ENCODE measurements around the gene SYTL3. TPM values are rescaled to one million over a fixed set of nuclear protein-coding genes. Genes with fewer than 3 reads are reported as not detected.

SYTL3 gene
- total and polyA plus RNA-seq, 4 donors = 2.0 to 4.6 (median 3.2) TPM

- 98% methylated on average over 5 of the region's 5 CpGs for WGBS (ENCODE audit: insufficient coverage)
- Histone ChIP-seq H3K27ac (ENCODE audit: low read depth, low read length) (no peak overlapping the region), H3K9me3 (ENCODE audit: control insufficient read depth, insufficient read depth, low read length) (no peaks in the 10 kb centered on the region), H3K4me1 (ENCODE audit: control insufficient read depth, insufficient read depth, low read length) (peaks cover 41% of the 10 kb centered on the region), H3K27me3 (ENCODE audit: control insufficient read depth, insufficient read depth, low read length) (no peaks in the 10 kb centered on the region), H3K4me3 (ENCODE audit: low read depth, low read length) (no peak overlapping the region), H3K36me3 (ENCODE audit: control insufficient read depth, insufficient read depth, low read length) (peaks cover 28% of the 10 kb centered on the region)
- DNase-seq (ENCODE audit: low read depth in 4 of 6, low spot score in 6 of 6) = no peak
Observed at GRCh38 chr6:158775832-158776231, 126.0 kb downstream of the SYTL3 start.

DNA sequence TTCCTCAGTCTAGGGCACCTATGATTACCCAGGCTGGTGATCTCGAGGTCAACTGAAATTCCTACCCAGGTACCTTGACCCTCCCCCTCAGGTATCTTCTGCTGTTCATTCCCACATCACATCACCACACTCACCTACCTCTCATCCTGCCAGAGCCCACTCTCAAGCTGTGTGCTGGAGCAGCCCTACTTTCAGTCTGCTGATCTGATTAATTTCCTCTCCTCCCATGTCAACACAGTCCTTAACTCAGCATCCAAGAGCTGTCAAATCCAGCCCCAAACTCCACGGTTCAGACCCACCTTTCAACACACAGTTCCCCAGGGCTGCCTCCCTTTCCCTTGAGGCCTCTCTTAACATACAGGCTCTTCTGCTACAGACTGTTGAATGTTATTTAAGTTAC, 126.9 kb downstream of the SYTL3 start:
- Histone ChIP-seq H3K36me3 (ENCODE audit: control insufficient read depth, insufficient read depth, low read length) (peaks cover 25% of the 10 kb centered on the region), H3K9me3 (ENCODE audit: control insufficient read depth, insufficient read depth, low read length) (no peaks in the 10 kb centered on the region), H3K4me3 (ENCODE audit: low read depth, low read length) (no peak overlapping the region), H3K4me1 (ENCODE audit: control insufficient read depth, insufficient read depth, low read length) (peaks cover 32% of the 10 kb centered on the region), H3K27me3 (ENCODE audit: control insufficient read depth, insufficient read depth, low read length) (no peaks in the 10 kb centered on the region), H3K27ac (ENCODE audit: low read depth, low read length) (no peak overlapping the region)
- DNase-seq (ENCODE audit: low read depth in 4 of 6, low spot score in 6 of 6) = no peak
- 89% methylated on average over 1 of the region's 2 CpGs for WGBS (ENCODE audit: insufficient coverage)

DNA sequence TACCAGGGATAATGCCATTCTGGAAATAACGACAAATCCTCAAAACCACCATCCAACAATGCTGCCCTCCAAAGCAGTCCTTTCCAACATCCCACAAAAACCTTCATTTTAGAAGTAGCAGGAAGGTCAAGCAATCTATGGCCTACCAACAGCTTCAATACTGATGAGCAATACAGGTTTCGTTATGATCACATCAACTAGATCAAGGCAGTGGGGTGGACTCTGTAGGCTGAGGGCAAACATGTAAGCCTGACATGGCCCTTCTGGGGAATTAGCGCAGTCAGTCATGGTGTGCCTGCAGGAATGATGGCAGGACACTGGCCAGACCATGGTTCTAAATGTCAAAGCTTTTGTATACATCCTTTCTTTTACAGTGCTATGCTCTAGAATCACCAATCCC, 127.7 kb downstream of the SYTL3 start:
- no peaks in the 10 kb centered on the region for H3K9me3 ChIP-seq (ENCODE audit: control insufficient read depth, insufficient read depth, low read length)
- no peak overlapping the region for H3K4me3 ChIP-seq (ENCODE audit: low read depth, low read length)
- peaks cover 26% of the 10 kb centered on the region for H3K36me3 ChIP-seq (ENCODE audit: control insufficient read depth, insufficient read depth, low read length)
- peaks cover 25% of the 10 kb centered on the region for H3K4me1 ChIP-seq (ENCODE audit: control insufficient read depth, insufficient read depth, low read length)
- WGBS (ENCODE audit: insufficient coverage) = 97% methylated on average over 3 of the region's 3 CpGs
- no peak for DNase-seq (ENCODE audit: low read depth in 4 of 6, low spot score in 6 of 6)
- no peak overlapping the region for H3K27ac ChIP-seq (ENCODE audit: low read depth, low read length)
- H3K27me3 ChIP-seq (ENCODE audit: control insufficient read depth, insufficient read depth, low read length) = no peaks in the 10 kb centered on the region

GRCh38 chr6:158778005-158778527, 128.2 kb downstream of the SYTL3 start:
- Histone ChIP-seq H3K27ac (ENCODE audit: low read depth, low read length) (no peak overlapping the region), H3K36me3 (ENCODE audit: control insufficient read depth, insufficient read depth, low read length) (peaks cover 32% of the 10 kb centered on the region), H3K4me3 (ENCODE audit: low read depth, low read length) (no peak overlapping the region), H3K9me3 (ENCODE audit: control insufficient read depth, insufficient read depth, low read length) (no peaks in the 10 kb centered on the region), H3K27me3 (ENCODE audit: control insufficient read depth, insufficient read depth, low read length) (no peaks in the 10 kb centered on the region), H3K4me1 (ENCODE audit: control insufficient read depth, insufficient read depth, low read length) (peaks cover 20% of the 10 kb centered on the region)
- whole genome bisulfite sequencing (ENCODE audit: insufficient coverage) = 82% methylated on average over 4 of the region's 6 CpGs
- DNase-seq (ENCODE audit: low read depth in 4 of 6, low spot score in 6 of 6) = no peak

DNA sequence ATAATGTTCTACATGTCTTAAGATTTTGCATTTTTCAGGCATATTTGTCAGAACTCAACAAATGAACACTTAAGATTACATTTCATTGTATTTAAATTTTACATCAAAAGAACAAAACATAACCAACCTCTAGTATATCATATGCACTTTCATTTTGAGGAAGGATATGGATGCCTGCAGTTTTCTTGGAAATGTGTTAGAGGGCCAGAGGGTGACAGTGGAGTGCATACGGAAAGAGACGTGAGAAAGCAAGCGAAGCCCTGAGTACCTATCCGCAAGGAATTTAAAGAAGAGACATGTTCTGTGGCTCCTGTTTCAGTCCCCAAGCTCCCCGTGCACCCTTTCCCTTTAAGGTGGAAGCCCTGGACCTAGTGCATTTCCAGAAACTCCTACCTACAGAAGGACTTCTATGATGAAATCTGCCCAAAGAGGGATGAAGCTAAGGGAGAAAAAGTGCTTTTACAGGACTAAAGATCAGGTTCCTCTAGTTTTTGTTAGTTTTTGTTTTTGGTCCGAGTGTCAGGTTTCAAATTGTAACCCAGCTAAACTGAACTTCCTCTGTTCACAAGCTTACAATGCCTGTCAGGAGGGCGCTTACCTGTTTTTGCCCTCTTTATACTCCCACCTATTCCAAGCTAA, 130.5 kb downstream of the SYTL3 start:
- Histone ChIP-seq H3K36me3 (ENCODE audit: control insufficient read depth, insufficient read depth, low read length) (peaks cover 43% of the 10 kb centered on the region), H3K4me1 (ENCODE audit: control insufficient read depth, insufficient read depth, low read length) (peaks cover 3% of the 10 kb centered on the region), H3K27ac (ENCODE audit: low read depth, low read length) (no peak overlapping the region), H3K4me3 (ENCODE audit: low read depth, low read length) (no peak overlapping the region), H3K27me3 (ENCODE audit: control insufficient read depth, insufficient read depth, low read length) (no peaks in the 10 kb centered on the region), H3K9me3 (ENCODE audit: control insufficient read depth, insufficient read depth, low read length) (no peaks in the 10 kb centered on the region)
- no peak for DNase-seq (ENCODE audit: low read depth in 4 of 6, low spot score in 6 of 6)
- WGBS (ENCODE audit: insufficient coverage) = 100% methylated on average over 4 of the region's 7 CpGs

- Histone ChIP-seq H3K27me3 (ENCODE audit: control insufficient read depth, insufficient read depth, low read length) (no peaks in the 10 kb centered on the region), H3K27ac (ENCODE audit: low read depth, low read length) (no peak overlapping the region), H3K4me1 (ENCODE audit: control insufficient read depth, insufficient read depth, low read length) (no peaks in the 10 kb centered on the region), H3K9me3 (ENCODE audit: control insufficient read depth, insufficient read depth, low read length) (no peaks in the 10 kb centered on the region), H3K36me3 (ENCODE audit: control insufficient read depth, insufficient read depth, low read length) (peaks cover 47% of the 10 kb centered on the region), H3K4me3 (ENCODE audit: low read depth, low read length) (no peak overlapping the region)
- WGBS (ENCODE audit: insufficient coverage) = 83% methylated on average over 11 of the region's 11 CpGs
- DNase-seq (ENCODE audit: low read depth in 4 of 6, low spot score in 6 of 6) = no peak
Observed at GRCh38 chr6:158780988-158781691, 131.3 kb downstream of the SYTL3 start.

- no peak for DNase-seq (ENCODE audit: low read depth in 4 of 6, low spot score in 6 of 6)
- Histone ChIP-seq H3K27me3 (ENCODE audit: control insufficient read depth, insufficient read depth, low read length) (no peaks in the 10 kb centered on the region), H3K4me1 (ENCODE audit: control insufficient read depth, insufficient read depth, low read length) (no peaks in the 10 kb centered on the region), H3K36me3 (ENCODE audit: control insufficient read depth, insufficient read depth, low read length) (peaks cover 44% of the 10 kb centered on the region), H3K27ac (ENCODE audit: low read depth, low read length) (no peak overlapping the region), H3K9me3 (ENCODE audit: control insufficient read depth, insufficient read depth, low read length) (no peaks in the 10 kb centered on the region), H3K4me3 (ENCODE audit: low read depth, low read length) (no peak overlapping the region)
- 91% methylated on average over 15 of the region's 19 CpGs for WGBS (ENCODE audit: insufficient coverage)
Observed at GRCh38 chr6:158781692-158782373, 132.0 kb downstream of the SYTL3 start.

- WGBS (ENCODE audit: insufficient coverage) = 77% methylated on average over 10 of the region's 11 CpGs
- no peak overlapping the region for H3K4me3 ChIP-seq (ENCODE audit: low read depth, low read length)
- no peaks in the 10 kb centered on the region for H3K27me3 ChIP-seq (ENCODE audit: control insufficient read depth, insufficient read depth, low read length)
- no peak overlapping the region for H3K27ac ChIP-seq (ENCODE audit: low read depth, low read length)
- no peak for DNase-seq (ENCODE audit: low read depth in 4 of 6, low spot score in 6 of 6)
- H3K4me1 ChIP-seq (ENCODE audit: control insufficient read depth, insufficient read depth, low read length) = peaks cover 3% of the 10 kb centered on the region
- H3K36me3 ChIP-seq (ENCODE audit: control insufficient read depth, insufficient read depth, low read length) = peaks cover 46% of the 10 kb centered on the region
- H3K9me3 ChIP-seq (ENCODE audit: control insufficient read depth, insufficient read depth, low read length) = no peaks in the 10 kb centered on the region
Observed at GRCh38 chr6:158782432-158783166, 132.7 kb downstream of the SYTL3 start.

DNA sequence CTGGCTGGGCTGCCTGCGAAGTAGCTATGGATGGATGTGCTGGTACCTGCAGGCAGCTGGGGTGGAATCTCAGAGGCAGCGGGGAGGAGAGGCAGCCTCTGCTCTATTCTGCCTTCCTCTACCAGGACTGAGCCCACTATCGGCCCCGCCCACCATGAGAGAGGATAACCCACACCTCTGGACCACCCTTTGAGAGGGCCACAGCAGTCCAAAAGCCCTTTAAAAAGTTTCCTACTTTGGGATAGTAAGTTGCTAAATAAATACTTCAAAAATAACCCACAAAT, 133.3 kb downstream of the SYTL3 start:
- H3K9me3 ChIP-seq (ENCODE audit: control insufficient read depth, insufficient read depth, low read length) = no peaks in the 10 kb centered on the region
- no peaks in the 10 kb centered on the region for H3K27me3 ChIP-seq (ENCODE audit: control insufficient read depth, insufficient read depth, low read length)
- no peak for DNase-seq (ENCODE audit: low read depth in 4 of 6, low spot score in 6 of 6)
- 60% methylated on average over 2 of the region's 4 CpGs for WGBS (ENCODE audit: insufficient coverage)
- H3K27ac ChIP-seq (ENCODE audit: low read depth, low read length) = no peak overlapping the region
- peaks cover 48% of the 10 kb centered on the region for H3K36me3 ChIP-seq (ENCODE audit: control insufficient read depth, insufficient read depth, low read length)
- no peak overlapping the region for H3K4me3 ChIP-seq (ENCODE audit: low read depth, low read length)
- H3K4me1 ChIP-seq (ENCODE audit: control insufficient read depth, insufficient read depth, low read length) = peaks cover 3% of the 10 kb centered on the region

Data from spinal cord (tissue), 10 donors.